Endothelial cell (in vitro differentiated cells): ENCODE results near the gene PITX1. TPM values are rescaled to one million over a fixed set of nuclear protein-coding genes. Genes with fewer than 3 reads are reported as not detected.

Experiments
- DNase-seq: peaks from one replicate; pipeline ENCODE4 v3.0.0; 2021; ENCODE audit warnings: low spot score
- H3K27ac Mint-ChIP-seq: one replicate; pipeline ENCODE4 v1.8.0; 2021; ENCODE audit warnings: mixed read lengths, inconsistent platforms; ENCODE audit not compliant: unreplicated experiment
- H3K27me3 Mint-ChIP-seq: one replicate; pipeline ENCODE4 v1.8.0; 2021; ENCODE audit warnings: mild to moderate bottlenecking, moderate library complexity, mixed read lengths, inconsistent platforms; ENCODE audit not compliant: unreplicated experiment
- H3K36me3 Mint-ChIP-seq: one replicate; pipeline ENCODE4 v1.8.0; 2021; ENCODE audit warnings: mild to moderate bottlenecking, low read depth, mixed read lengths, inconsistent platforms; ENCODE audit not compliant: unreplicated experiment
- H3K4me1 Mint-ChIP-seq: one replicate; pipeline ENCODE4 v1.8.0; 2021; ENCODE audit warnings: mild to moderate bottlenecking, mixed read lengths, inconsistent platforms; ENCODE audit not compliant: unreplicated experiment
- H3K4me3 Mint-ChIP-seq: one replicate; pipeline ENCODE4 v1.8.0; 2021; ENCODE audit warnings: mild to moderate bottlenecking, mixed read lengths, inconsistent platforms; ENCODE audit not compliant: unreplicated experiment
- H3K9me3 Mint-ChIP-seq: one replicate; pipeline ENCODE4 v1.8.0; 2021; ENCODE audit warnings: mixed read lengths, inconsistent platforms; ENCODE audit not compliant: unreplicated experiment
- total RNA-seq: library from RNA; stranded (reverse); fragmentation: NEBNext Ultra II Directional; extraction: Animal tissue kit (Norgen Biotek cat#: 25700); gene quantifications from one replicate; pipeline ENCODE4 v1.2.1, GENCODE V29; 2021; ENCODE audit not compliant: unreplicated experiment
- TF ChIP-seq, protein P1 (sequence below): fragments of 200-600 bp; sonication (generic); IDR thresholded peaks from one replicate; pipeline ENCODE4 v1.5.0; 2021; ENCODE audit warnings: antibody characterized with exemption; ENCODE audit not compliant: unreplicated experiment

The PITX1 gene
- total RNA-seq, 1 donor from 2014 or later, result 0.87 TPM

DNA sequence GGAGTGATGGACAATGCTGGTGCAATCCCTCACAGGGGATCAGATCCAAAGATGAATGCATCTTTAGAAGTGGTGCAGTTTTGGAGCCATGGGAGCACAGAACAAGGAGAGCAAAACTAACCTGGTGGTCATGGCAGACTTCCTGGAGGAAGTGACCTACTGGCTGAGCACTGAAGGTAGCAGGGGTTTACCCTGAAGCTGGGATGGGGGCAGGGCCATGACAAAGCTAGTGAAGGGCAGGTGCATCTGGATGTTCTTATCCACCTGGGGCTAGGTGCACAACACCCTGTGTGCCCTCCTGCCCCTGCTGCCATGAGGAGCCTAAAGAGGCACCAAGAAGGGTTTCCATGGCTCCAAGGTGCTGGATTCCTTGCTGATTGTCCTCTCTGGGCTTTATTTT, 11.5 kb upstream of the PITX1 start:
- Mint-ChIP-seq H3K4me1 (no peaks in the 10 kb centered on the region), H3K27me3 (peaks cover 23% of the 10 kb centered on the region), H3K36me3 (peaks cover 5% of the 10 kb centered on the region), H3K9me3 (no peaks in the 10 kb centered on the region), H3K4me3 (no peak overlapping the region), H3K27ac (no peak overlapping the region)
- TF ChIP-seq, protein P1, sequence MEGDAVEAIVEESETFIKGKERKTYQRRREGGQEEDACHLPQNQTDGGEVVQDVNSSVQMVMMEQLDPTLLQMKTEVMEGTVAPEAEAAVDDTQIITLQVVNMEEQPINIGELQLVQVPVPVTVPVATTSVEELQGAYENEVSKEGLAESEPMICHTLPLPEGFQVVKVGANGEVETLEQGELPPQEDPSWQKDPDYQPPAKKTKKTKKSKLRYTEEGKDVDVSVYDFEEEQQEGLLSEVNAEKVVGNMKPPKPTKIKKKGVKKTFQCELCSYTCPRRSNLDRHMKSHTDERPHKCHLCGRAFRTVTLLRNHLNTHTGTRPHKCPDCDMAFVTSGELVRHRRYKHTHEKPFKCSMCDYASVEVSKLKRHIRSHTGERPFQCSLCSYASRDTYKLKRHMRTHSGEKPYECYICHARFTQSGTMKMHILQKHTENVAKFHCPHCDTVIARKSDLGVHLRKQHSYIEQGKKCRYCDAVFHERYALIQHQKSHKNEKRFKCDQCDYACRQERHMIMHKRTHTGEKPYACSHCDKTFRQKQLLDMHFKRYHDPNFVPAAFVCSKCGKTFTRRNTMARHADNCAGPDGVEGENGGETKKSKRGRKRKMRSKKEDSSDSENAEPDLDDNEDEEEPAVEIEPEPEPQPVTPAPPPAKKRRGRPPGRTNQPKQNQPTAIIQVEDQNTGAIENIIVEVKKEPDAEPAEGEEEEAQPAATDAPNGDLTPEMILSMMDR, result no peak
- no peak for DNase-seq

DNA sequence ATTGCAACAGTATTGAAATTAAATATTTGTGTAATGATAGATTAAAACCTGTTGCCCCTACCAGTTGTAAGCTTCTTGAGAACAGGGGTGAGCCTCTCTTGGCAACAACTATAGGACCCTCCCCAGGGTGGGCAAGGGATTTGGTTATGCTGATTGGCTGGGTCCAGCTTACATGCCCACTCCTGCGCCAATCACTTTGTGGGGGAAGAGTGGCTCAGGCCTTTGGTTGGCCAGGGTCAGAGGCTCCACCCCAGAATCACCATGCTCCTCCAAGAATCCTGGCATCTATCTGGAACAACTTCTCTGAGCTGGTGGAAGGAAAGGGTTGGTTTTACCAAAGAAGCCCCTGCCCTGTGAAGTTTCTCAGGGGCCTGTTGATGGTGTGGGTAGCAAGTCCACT, 8.6 kb upstream of the PITX1 start:
- Mint-ChIP-seq H3K4me3 (no peak overlapping the region), H3K27me3 (peaks cover 16% of the 10 kb centered on the region), H3K9me3 (no peaks in the 10 kb centered on the region), H3K36me3 (peaks cover 5% of the 10 kb centered on the region), H3K27ac (no peak overlapping the region), H3K4me1 (no peaks in the 10 kb centered on the region)
- no peak for DNase-seq
- TF ChIP-seq, protein P1, result no peak

DNA sequence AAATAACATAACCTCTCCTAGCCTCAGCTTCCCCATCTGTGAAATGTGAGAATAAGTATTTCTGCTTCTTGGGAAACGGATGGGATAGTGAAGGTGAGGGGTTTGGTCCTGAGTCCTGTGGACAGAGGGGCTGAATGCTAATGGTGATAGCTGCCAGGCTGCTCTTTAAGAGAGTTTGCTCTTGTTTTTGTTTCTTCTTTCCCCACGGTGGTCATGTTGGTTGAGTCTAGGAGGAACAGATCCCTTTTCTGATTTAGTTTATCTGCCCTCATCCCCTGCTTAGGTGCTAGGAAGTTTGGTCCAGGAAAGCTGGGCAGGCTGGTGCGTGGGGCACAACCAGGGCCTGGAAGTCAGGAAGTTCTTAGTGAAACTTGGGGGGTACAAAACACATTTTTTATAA, 7.7 kb upstream of the PITX1 start:
- Mint-ChIP-seq H3K27ac (no peak overlapping the region), H3K9me3 (no peaks in the 10 kb centered on the region), H3K4me3 (no peak overlapping the region), H3K27me3 (peaks cover 23% of the 10 kb centered on the region), H3K36me3 (peaks cover 5% of the 10 kb centered on the region), H3K4me1 (no peaks in the 10 kb centered on the region)
- TF ChIP-seq, protein P1, result no peak
- DNase-seq, result no peak

DNA sequence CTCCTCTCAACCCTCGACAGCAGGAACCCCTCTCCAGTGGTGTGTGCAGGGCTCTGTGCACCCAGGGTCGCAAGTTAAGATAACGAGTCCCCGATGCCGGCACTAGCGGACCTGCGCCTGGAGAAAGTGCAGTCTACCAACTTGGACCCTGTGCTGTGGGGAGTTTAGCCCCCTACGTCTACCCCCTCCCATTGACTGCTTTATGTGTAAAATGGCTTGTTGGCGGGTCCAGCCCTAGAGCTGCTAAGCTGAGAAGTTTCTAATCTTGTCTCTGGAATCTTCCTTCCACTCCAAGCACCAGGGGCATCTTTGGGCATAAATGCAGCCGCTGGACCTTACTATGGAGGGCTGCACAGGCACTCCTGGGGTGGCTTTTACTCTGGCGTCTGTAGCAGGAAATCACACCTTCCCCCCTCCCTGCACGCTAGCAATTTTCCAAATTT, 7.1 kb upstream of the PITX1 start:
- H3K27me3 Mint-ChIP-seq, result peaks cover 28% of the 10 kb centered on the region
- no peak overlapping the region for H3K27ac Mint-ChIP-seq
- TF ChIP-seq, protein P1, result no peak
- H3K36me3 Mint-ChIP-seq, result peaks cover 5% of the 10 kb centered on the region
- H3K4me3 Mint-ChIP-seq, result no peak overlapping the region
- H3K4me1 Mint-ChIP-seq, result no peaks in the 10 kb centered on the region
- H3K9me3 Mint-ChIP-seq, result no peaks in the 10 kb centered on the region
- DNase-seq, result no peak

DNA sequence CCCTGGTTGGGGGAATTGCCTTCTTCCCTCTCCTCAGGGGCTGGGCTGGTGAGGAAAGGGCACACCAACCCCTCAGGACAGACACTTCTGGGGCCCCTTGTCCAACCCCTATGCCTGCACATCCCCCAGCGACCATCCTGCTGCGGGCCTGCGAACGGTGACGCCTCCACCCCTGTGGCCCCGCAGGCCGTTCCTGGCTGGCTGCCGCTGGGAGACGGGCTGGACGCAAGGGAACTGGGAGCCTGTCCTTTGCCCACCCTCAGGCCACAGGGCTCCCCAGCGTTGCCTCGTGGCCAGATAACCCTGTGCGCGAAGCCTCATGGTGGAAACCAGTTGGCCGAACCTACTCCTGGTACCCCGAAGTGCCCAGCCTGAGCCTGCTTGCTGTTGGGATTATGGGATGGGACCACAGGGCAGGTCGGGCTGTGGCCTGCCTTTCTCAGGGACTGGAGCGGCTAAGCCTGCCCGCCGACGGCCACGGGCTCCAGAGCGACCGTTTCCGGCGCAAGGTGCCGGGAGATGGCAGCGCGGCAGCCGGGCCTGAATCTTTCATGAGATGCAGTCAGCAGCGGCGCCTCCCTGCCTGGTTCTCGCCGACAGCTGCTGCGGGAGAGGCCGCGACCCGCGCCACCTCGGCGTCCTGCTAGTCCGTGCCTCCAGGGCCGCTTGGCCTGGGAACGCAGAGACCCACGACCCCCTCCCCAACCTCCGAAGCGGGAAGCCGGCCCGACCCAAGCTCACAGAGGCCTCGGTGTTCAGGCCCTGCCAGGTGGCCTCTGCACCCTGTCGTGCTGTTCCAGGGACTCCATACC, 6.5 kb upstream of the PITX1 start:
- no peak for DNase-seq
- Mint-ChIP-seq H3K4me1 (no peaks in the 10 kb centered on the region), H3K27ac (no peak overlapping the region), H3K36me3 (peaks cover 5% of the 10 kb centered on the region), H3K4me3 (no peak overlapping the region), H3K9me3 (no peaks in the 10 kb centered on the region), H3K27me3 (peaks cover 31% of the 10 kb centered on the region)
- TF ChIP-seq, protein P1, result no peak
